ENCODE results near the gene KSR2.
"Not testable (repeated sequence)": the region's sequence is repeated elsewhere in the genome, so short reads cannot be mapped to it uniquely, and the experiment has no call there.

The KSR2 gene

GRCh38 chr12:117889098-117889497 is 79.7 kb downstream of the KSR2 start:
- no peak for DNase-seq

GRCh38 chr12:117885211-117885610 is 83.6 kb downstream of the KSR2 start:
- no peak for DNase-seq

- DNase-seq: no peak
These were observed 84.6 kb downstream of the KSR2 start for GRCh38 chr12:117884161-117884560.

DNA sequence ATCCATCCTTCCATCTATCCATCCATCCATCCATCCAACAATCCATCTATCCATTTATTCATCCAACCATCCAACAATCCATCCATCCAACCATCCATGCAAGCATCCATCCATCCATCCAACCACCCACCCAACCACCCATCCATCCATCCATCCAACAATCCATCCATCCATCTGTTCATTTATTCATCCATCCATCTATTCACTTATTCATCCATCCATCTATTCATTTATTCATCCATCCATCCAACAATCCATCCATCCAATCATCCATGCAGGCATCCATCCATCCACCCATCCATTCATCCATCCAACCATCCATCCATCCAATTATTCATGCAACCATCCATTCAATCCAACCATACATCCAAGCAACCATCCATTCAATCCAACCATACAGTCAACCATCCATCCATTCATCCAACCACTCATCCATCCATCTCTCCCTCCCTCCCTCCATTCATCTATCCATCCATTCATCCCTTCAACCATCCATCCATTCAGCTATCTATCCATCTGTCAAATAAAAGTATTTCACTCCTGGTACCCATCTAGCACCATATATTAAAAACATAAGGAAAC is 86.1 kb downstream of the KSR2 start:
- no peak for DNase-seq

DNA sequence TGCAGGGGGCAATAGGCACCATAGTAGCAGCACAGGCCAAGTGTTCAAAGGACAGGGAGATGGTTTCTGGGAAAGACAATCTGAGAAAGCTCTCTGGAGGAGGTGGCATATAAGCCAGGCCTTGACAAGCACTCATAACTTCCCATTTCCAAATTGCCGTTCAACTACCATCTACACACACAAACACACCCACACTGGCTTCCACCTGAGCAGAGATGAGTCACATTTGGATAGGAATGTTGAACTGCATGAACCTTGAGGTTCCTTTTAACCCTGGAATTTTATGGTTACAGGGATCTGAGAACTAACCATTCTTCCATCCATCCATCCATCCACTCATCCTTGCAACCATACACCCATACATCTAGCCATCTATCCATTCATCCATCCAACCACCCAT is 86.6 kb downstream of the KSR2 start:
- DNase-seq: no peak

DNA sequence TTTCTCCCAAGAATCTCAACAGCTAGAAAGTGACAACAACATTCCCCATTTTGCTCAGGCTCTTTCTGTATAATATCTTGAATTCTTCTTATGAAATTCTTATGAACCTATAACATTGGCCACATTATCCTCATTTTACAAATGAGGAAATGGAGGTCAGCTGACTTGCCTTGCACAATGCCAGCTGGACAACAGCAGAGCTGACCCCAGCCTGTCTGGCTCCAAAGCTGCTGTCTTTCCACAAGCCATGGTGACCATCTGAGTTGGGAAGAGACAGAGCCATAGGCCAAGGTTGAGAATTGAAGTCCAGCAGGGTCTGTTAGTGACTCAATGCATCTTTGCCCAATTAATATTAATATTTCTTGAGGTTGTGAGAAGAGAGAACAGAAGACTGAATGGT is 87.3 kb downstream of the KSR2 start:
- no peak for DNase-seq

- no peak for DNase-seq
These were observed 90.2 kb downstream of the KSR2 start for GRCh38 chr12:117878605-117879004.

- DNase-seq: no peak
These were observed 92.4 kb downstream of the KSR2 start for GRCh38 chr12:117876436-117876816.

DNA sequence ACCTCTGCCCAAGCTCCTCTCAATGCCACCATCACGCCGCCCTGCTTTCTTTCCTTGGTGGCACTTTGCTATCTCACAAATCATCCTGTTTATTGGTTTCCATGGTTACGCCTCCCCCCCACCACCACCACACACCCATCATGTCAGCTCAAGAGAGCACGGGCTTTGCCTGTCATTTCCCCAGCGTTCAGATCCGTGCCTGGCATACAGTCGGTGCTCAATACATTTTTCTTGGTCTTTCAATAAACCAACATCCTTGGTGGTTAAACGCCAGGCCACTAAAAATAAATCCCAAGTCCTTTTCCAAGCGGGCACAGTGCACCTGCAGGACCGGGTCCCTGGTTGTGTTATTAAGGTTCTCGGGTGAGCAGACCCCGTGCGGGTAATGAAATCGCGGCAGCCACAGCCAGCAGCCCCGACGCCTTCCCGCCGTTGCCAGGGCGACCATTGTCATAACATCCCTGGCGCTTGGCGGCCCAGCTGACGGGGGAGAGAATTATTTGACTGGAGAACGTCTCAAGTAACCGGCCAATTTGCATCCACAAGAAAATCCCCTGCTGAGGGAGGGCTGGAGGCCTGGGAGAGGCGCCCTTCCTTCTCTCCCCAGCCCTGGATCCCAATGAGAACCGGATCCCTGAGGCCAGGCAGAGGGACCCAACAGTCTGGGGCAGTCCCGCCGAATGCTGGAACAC is 92.9 kb downstream of the KSR2 start:
- DNase-seq: peak; percentile 85

GRCh38 chr12:117874842-117875434 is 93.9 kb downstream of the KSR2 start:
- peak; percentile 47 for DNase-seq

GRCh38 chr12:117874198-117874597 is 94.6 kb downstream of the KSR2 start:
- not testable (repeated sequence) for DNase-seq

- no peak for DNase-seq
These were observed 96.1 kb downstream of the KSR2 start for GRCh38 chr12:117872546-117873169.

DNA sequence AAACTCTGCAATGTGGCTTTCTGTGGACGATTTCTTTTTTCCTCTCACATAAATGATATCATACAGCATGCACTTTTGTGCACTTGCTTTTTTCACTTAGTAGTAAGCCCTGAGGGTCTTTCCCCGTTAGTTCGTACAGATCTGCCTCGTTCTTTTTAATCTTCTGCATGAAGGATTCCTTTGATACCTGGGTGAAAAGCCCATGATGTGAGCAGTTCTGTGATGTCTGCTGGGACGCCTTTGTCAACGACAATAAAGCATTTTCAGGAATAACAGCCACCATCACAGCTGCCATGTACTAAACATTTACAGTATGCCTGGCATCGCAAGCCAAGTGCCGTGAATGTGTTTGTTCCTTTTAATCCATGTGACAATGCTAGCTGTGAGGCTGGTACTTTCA is 99.2 kb downstream of the KSR2 start:
- DNase-seq: no peak

DNA sequence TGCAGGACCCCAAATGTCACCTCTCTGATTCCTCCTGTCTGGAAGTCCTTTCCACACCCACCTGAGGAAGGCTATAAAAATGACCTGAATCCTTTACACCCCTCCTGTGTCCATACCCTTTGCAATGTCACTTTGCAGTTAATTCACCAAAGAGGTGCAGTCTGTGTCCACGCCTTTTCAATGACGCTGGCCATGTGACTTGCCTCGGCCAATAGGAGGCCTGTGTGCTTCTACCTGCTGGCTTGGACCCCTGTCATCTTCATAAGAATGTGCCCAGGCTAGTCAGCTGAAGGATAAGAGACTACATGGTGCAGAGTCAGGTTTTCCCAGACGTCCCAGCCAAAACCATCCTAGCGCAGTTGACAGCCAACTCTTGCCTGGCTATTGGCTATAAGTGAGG is 101.4 kb downstream of the KSR2 start:
- no peak for DNase-seq

DNA sequence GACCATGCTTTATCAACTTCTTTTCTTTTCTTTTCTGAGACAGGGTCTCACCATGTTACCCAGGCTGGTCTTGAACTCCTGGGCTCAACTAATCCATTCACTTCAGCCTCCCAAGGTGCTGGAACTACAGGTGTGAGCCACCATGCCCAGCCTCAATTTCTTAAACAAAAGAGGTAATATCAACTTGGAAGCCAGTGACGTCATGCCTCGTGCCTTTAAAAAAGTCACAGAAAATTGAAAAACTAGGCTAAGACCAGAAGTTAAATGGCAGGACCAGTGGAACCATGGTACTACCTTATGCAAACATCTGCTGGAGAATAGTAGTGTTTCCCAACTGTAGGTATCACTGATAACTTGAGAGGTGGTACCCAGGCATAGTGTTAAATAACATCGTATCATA is 103.3 kb downstream of the KSR2 start:
- no peak for DNase-seq

DNA sequence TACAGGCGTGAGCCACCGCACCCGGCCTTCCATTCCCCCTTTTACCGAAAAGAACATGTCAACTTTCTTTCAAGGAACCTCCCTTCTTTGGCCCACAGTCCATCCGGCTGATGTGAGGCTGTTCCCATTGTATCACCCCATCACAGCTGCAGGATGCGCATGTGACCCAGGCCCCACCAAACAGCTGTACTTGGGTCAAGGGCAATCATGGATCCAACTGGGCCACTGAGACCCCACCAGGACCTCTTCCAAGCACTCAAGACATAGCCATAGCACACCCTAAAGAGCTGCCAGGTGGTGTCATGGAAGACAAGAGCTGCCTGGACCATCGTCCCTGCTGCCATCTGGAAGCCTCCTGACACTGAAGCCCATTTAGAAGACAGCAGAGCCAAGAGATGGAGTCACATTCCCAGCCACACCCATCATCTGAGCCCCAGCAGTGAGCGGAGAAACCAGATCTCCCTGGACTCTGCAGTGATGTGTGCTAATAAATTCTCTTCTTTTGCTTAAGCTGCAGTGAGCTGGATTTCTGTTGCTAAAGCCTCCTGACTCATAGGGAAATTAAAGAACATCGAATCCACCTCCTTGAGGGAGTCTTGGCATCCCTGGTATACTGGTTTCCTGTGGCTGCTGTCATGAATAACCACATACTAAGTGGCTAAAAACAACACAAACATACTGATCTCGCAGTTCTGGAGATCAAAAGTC is 105.6 kb downstream of the KSR2 start:
- no peak for DNase-seq

DNA sequence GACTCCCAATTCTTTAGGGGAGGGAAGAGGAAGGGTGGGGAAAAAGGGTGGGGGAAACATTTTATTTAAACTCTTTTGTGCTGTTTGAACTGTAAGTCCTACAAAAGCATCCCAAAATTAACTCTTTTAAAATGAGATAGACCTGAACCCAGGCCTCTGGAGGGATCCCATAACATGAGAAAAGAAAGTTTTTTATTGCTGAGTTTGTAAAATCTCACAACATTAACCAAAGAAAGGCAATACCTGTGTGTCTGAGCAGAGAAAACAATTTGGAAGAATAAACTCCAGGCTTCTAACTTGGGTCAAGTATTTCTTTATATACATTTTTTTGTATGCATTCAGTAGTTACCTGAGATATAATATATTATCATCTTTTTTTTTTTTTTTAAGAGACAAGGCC is 107.1 kb downstream of the KSR2 start:
- no peak for DNase-seq

DNA sequence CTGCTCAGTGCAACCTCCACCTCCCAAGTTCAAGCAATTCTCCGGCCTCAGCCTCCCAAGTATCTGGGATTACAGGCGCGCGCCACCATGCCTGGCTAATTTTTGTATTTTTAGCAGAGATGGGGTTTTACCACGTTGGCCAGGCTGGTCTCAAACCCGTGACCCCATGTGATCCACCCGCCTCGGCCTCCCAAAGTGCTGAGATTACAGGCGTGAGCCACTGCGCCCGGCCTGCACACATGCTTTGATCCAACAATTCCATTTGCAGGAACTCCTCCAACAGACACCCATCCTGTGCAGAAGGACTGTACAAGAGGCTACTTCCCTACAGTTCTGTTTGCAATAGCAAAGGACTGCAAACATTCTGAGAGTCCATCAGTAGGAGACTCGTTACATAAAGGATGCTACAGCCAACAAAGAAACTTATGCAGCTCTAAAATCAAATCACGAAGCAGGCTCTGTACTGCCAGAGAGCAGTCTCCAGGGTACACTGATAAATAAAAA is 108.0 kb downstream of the KSR2 start:
- DNase-seq: not testable (repeated sequence)

GRCh38 chr12:117860111-117860510 is 108.7 kb downstream of the KSR2 start:
- DNase-seq: no peak

DNA sequence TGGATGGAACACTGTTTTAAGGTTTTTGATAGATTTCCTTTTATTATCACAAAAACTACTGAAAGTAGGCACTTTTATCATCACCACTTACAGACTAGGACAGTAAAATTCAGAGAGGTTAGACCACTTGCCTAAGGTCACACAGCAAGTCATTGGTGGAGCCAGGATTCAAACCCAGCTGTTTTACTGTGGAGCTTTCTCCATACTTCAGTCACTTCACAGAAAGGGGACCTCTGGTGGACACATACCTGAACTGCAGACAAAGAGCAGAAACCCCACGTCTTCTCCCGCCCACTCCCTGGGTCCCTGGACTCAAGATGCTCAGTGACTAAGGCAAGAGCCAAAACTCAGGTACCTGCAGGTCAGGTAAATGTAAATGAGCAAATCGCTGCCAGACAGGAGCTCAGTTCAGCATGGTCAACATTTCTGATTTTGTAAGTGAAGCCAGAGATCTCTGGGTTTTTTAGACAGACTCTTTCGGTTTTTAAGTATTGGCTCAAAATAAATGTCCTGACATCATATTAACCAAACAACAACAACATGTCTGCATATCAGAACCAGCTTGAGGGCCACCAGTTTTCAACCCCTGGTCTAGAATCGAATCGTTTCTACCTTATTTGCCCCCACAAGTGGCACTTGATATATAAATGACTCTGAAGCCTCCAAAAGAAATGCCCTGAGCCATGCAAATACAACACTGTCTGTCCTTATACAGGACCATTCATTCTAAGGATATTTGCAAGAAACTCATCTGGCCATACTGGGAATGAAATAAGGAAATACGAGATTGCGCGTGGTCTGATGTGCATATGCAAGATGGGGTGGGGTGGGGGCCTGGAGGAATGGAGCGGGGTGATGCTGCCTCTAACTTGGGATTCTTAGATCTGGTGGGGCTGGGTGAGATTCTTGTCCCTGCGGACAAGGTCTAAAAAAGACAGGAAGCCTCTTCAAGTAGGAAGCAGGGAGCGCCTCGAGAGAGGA is 110.9 kb downstream of the KSR2 start:
- DNase-seq: no peak

DNA sequence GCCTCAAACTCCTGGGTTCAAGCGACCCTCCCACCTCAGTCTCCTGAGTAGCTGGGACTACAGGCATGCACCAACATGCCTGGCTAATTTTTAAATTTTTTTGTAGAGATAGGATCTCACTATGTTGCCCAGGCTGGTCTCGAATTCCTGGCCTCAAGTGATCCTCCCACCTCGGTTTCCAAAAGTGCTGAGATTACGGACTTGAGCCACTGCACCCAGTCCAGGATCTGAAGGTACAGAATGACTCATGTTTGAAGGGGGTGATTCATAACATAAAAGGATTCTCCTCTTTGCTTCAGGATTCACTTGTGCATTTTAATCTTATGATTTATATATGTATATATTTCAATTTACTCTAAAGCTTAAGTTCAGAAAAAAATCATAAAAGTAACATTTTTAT is 111.7 kb downstream of the KSR2 start:
- not testable (repeated sequence) for DNase-seq

GRCh38 chr12:117855165-117855564 is 113.6 kb downstream of the KSR2 start:
- DNase-seq: no peak
